ENCODE results near the gene RAB4B. TPM values are rescaled to one million over a fixed set of nuclear protein-coding genes. Genes with fewer than 3 reads are reported as not detected.
A peak's percentile ranks its signal among the peaks of the same experiment; 100 is the strongest.

RAB4B gene
- total RNA-seq, 4 donors from 2014 or later, result 18.7 to 27.5 (median 20.9) TPM

DNA sequence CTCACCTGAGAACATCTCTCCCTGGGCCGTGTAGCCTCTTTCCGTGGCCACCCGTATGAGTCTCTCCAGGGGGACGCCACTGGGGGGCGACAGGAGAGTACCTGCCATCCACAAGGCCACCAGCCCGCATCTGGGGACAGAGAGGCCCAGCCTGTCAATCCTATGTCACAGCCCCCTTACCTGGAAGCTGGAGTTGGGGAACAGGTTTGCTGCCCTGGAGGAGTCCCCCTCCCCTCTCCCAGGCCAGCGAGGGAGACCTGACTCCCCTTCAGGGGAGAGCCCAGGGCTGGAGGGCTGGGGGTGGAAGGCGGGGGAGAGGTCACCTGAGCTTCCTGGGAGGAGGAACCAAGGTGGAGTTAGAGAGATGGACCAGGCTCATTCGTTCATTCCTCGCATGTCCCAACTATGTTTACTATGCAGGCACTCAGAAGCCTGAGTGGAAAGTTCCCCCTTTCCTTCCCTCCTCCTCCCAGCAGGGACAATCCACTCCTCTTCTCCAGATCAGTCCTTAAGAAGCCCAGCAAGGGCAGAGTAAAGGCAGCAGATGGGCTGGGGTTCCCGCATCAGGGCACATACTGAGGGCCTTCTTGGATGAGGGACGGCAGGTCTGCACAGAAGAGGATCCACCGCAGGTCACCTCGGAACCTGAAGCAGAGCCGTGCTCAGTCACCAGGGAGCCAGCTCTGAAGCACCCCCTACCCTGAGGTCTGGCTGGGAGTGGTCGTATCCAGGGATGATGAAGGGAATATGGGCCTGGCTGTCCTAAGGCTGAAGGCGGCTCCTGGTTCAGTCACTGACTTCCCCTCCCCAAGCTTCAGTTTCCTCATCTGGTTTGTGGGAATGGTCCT is 33.3 kb upstream of the RAB4B start:
- Histone ChIP-seq H3K9me3 (no peaks in the 10 kb centered on the region), H3K27ac (peak overlapping the region in 3 of 4 donors; percentile 22 to 43 (median 40)), H3K4me3 (no peak overlapping the region), H3K36me3 (peaks cover 0 to 30% of the 10 kb centered on the region in 2 donors), H3K4me1 (peaks cover 0 to 41% (median 3%) of the 10 kb centered on the region in 3 donors), H3K27me3 (no peaks in the 10 kb centered on the region)
- TF ChIP-seq EP300 (IDR thresholded peaks at IDR 0.05) (no peak), POLR2A (IDR thresholded peaks at IDR 0.05) (no peak), POLR2AphosphoS5 (IDR thresholded peaks at IDR 0.05) (no peak)
- TF ChIP-seq, protein P1, sequence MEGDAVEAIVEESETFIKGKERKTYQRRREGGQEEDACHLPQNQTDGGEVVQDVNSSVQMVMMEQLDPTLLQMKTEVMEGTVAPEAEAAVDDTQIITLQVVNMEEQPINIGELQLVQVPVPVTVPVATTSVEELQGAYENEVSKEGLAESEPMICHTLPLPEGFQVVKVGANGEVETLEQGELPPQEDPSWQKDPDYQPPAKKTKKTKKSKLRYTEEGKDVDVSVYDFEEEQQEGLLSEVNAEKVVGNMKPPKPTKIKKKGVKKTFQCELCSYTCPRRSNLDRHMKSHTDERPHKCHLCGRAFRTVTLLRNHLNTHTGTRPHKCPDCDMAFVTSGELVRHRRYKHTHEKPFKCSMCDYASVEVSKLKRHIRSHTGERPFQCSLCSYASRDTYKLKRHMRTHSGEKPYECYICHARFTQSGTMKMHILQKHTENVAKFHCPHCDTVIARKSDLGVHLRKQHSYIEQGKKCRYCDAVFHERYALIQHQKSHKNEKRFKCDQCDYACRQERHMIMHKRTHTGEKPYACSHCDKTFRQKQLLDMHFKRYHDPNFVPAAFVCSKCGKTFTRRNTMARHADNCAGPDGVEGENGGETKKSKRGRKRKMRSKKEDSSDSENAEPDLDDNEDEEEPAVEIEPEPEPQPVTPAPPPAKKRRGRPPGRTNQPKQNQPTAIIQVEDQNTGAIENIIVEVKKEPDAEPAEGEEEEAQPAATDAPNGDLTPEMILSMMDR (IDR thresholded peaks at IDR 0.05), result no peak
- whole genome bisulfite sequencing, 2 donors (ENCODE audit: low coverage in 1 of 2), result 62 to 67% methylated on average over 1 to 3 of the region's 17 CpGs
- no peak for ATAC-seq

DNA sequence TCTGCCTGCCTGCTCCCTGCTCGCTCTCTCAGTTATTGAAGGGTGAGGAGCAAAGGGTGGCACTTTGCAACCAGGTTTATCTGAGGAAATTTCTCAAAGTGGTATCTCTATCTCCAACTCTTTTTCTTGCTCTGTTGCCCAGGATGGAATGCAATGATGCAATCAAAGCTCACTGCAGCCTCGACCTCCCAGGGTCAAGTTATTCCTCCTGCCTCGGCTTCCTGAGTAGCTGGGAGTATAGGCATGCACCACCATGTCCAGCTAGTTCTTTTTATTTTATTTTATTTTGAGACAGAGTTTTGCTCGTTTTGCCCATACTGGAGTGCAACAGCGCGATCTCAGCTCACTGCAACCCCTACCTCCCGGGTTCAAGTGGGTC is 32.7 kb upstream of the RAB4B start:
- H3K27me3 ChIP-seq, result no peaks in the 10 kb centered on the region
- H3K36me3 ChIP-seq, result peaks cover 0 to 24% of the 10 kb centered on the region in 2 donors
- peak overlapping the region in 3 of 4 donors; percentile 22 to 43 (median 40) for H3K27ac ChIP-seq
- ATAC-seq, result no peak
- H3K9me3 ChIP-seq, result no peaks in the 10 kb centered on the region
- 42 to 53% methylated on average over 3 of the region's 7 CpGs for WGBS, 2 donors (ENCODE audit: low coverage in 1 of 2)
- TF ChIP-seq EP300 (IDR thresholded peaks at IDR 0.05) (no peak), POLR2AphosphoS5 (IDR thresholded peaks at IDR 0.05) (no peak), POLR2A (IDR thresholded peaks at IDR 0.05) (no peak)
- TF ChIP-seq, protein P1 (IDR thresholded peaks at IDR 0.05), result no peak
- no peak overlapping the region for H3K4me3 ChIP-seq
- H3K4me1 ChIP-seq, result peaks cover 0 to 37% (median 0%) of the 10 kb centered on the region in 3 donors

GRCh38 chr19:40747536-40747935 is 30.5 kb upstream of the RAB4B start:
- H3K4me3 ChIP-seq, result no peak overlapping the region
- WGBS, 2 donors (ENCODE audit: low coverage in 1 of 2), result 80 to 84% methylated on average over 1 to 7 of the region's 7 CpGs
- H3K36me3 ChIP-seq, result peaks cover 0 to 15% of the 10 kb centered on the region in 2 donors
- no peak overlapping the region for H3K27ac ChIP-seq
- H3K9me3 ChIP-seq, result no peaks in the 10 kb centered on the region
- no peaks in the 10 kb centered on the region for H3K27me3 ChIP-seq
- no peak for TF ChIP-seq POLR2AphosphoS5 (IDR thresholded peaks at IDR 0.05)
- no peak for TF ChIP-seq POLR2A (IDR thresholded peaks at IDR 0.05)
- no peak for TF ChIP-seq EP300 (IDR thresholded peaks at IDR 0.05)
- TF ChIP-seq, protein P1 (IDR thresholded peaks at IDR 0.05), result no peak
- H3K4me1 ChIP-seq, result peaks cover 0 to 31% (median 6%) of the 10 kb centered on the region in 3 donors
- ATAC-seq, result no peak

- ATAC-seq, result peak; percentile 96
- Histone ChIP-seq H3K36me3 (peaks cover 0 to 2% of the 10 kb centered on the region in 2 donors), H3K4me3 (peak within 1 kb of the TSS; percentile 68 to 74), H3K9me3 (no peaks in the 10 kb centered on the region), H3K4me1 (peaks cover 0 to 51% (median 23%) of the 10 kb centered on the region in 3 donors), H3K27me3 (no peaks in the 10 kb centered on the region), H3K27ac (peak within 1 kb of the TSS; percentile 88 to 94 (median 90))
- 0 to 1% methylated on average over 5 to 30 of the region's 43 CpGs for WGBS, 2 donors (ENCODE audit: low coverage in 1 of 2)
- TF ChIP-seq, protein P1 (IDR thresholded peaks at IDR 0.05), result no peak
- TF ChIP-seq POLR2A (IDR thresholded peaks at IDR 0.05) (peak; percentile 41 to 50), POLR2AphosphoS5 (IDR thresholded peaks at IDR 0.05) (peak; percentile 85), EP300 (IDR thresholded peaks at IDR 0.05) (no peak)
Measured at GRCh38 chr19:40750058-40750873, 27.8 kb upstream of the RAB4B start, which contains the start of gene ACTMAP. TSS of gene ACTMAP (minus strand) at chr19:40750477. CDS start at chr19:40749803, 674 bp downstream.
